ENCODE measurements around the gene CD52.

CD52 gene

GRCh38 chr1:26291939-26292338 lies 25.8 kb upstream of the CD52 start:
- TF ChIP-seq CTCF (IDR thresholded peaks at IDR 0.05) = no peak

GRCh38 chr1:26293911-26294463 lies 23.8 kb upstream of the CD52 start:
- TF ChIP-seq CTCF (IDR thresholded peaks at IDR 0.05) = no peak

- no peak for TF ChIP-seq CTCF (IDR thresholded peaks at IDR 0.05)
Observed at GRCh38 chr1:26295194-26296138, 22.3 kb upstream of the CD52 start.

- TF ChIP-seq CTCF (IDR thresholded peaks at IDR 0.05) = no peak
Observed at GRCh38 chr1:26296340-26297056, 21.3 kb upstream of the CD52 start.

- TF ChIP-seq CTCF (IDR thresholded peaks at IDR 0.05) = no peak
Observed at GRCh38 chr1:26297057-26297790, 20.5 kb upstream of the CD52 start.

GRCh38 chr1:26297791-26298124 lies 20.0 kb upstream of the CD52 start:
- TF ChIP-seq CTCF (IDR thresholded peaks at IDR 0.05) = no peak

- no peak for TF ChIP-seq CTCF (IDR thresholded peaks at IDR 0.05)
Observed at GRCh38 chr1:26300578-26301275, 17.0 kb upstream of the CD52 start.
